ENCODE measurements around the gene FAM120A. TPM values are rescaled to one million over a fixed set of nuclear protein-coding genes. Genes with fewer than 3 reads are reported as not detected.

FAM120A gene
- total RNA-seq, 2 experiments from 2014 or later = 121 TPM

Other genes with a start within 250 kb of the FAM120A start
- gene FAM120AOS, start 1.9 kb downstream of the FAM120A start, total RNA-seq = 10 to 100 TPM; 46.1 to 46.5 TPM
- 10 to 100 TPM; 14.6 to 15.6 TPM for gene PHF2, start 124.9 kb downstream of the FAM120A start, total RNA-seq